MM.1S (cell line): Measurements from ENCODE around the gene CLDN19.

Experiments
- DNase-seq: peaks from one replicate; pipeline ENCODE4 v3.0.0-alpha.2; 2015
- H2AFZ ChIP-seq: fragments of 300-600 bp; sonication (generic); 2 replicates; pipeline ENCODE4 v1.6.0; 2016; ENCODE audit warnings: antibody characterized with exemption, low read length
- H3F3A ChIP-seq: fragments of 300-600 bp; sonication (generic); 2 replicates; pipeline ENCODE4 v1.6.1; 2016; ENCODE audit warnings: mild to moderate bottlenecking, antibody characterized with exemption, low read length, moderate library complexity, mixed read lengths; ENCODE audit not compliant: insufficient read depth
- H3K27ac ChIP-seq: fragments of 300-600 bp; sonication (generic); 2 replicates; pipeline ENCODE4 v1.5.1; 2016; ENCODE audit warnings: mild to moderate bottlenecking, low read length
- H3K27me3 ChIP-seq: fragments of 300-600 bp; sonication (generic); replicated peaks from 2 replicates; pipeline ENCODE4 v1.6.0; 2016; ENCODE audit warnings: low read length; ENCODE audit not compliant: insufficient read depth
- H3K36me3 ChIP-seq: fragments of 300-600 bp; sonication (generic); replicated peaks from 2 replicates; pipeline ENCODE4 v1.6.1; 2016; ENCODE audit warnings: mild to moderate bottlenecking, low read length, mixed read lengths; ENCODE audit not compliant: insufficient read depth
- H3K4me1 ChIP-seq: fragments of 300-600 bp; sonication (generic); 2 replicates; pipeline ENCODE4 v1.6.1; 2016; ENCODE audit warnings: low read length, mixed read lengths
- H3K4me2 ChIP-seq: fragments of 300-600 bp; sonication (generic); 2 replicates; pipeline ENCODE4 v1.6.0; 2016; ENCODE audit warnings: low read depth, low read length
- H3K4me3 ChIP-seq: fragments of 300-600 bp; sonication (generic); 2 replicates; pipeline ENCODE4 v1.5.1; 2016; ENCODE audit warnings: low read length, mixed read lengths
- H3K79me2 ChIP-seq: fragments of 300-600 bp; sonication (generic); 2 replicates; pipeline ENCODE4 v1.6.1; 2016; ENCODE audit warnings: mixed run types, low read length, mixed read lengths
- H3K9ac ChIP-seq: fragments of 300-600 bp; sonication (generic); 2 replicates; pipeline ENCODE4 v1.6.1; 2016; ENCODE audit warnings: low read length, mixed read lengths
- H3K9me2 ChIP-seq: fragments of 300-600 bp; sonication (generic); replicated peaks from 2 replicates; pipeline ENCODE4 v1.6.1; 2016; ENCODE audit warnings: mild to moderate bottlenecking, low read length, mixed read lengths; ENCODE audit not compliant: insufficient read depth
- H3K9me3 ChIP-seq: fragments of 300-600 bp; sonication (generic); replicated peaks from 2 replicates; pipeline ENCODE4 v1.6.1; 2016; ENCODE audit warnings: mild to moderate bottlenecking, low read length, mixed read lengths; ENCODE audit not compliant: insufficient read depth
- H4K20me1 ChIP-seq: fragments of 300-600 bp; sonication (generic); 2 replicates; pipeline ENCODE4 v1.6.1; 2016; ENCODE audit warnings: mild to moderate bottlenecking, low read length, moderate library complexity, mixed read lengths; ENCODE audit not compliant: insufficient read depth
- CTCF ChIP-seq: fragments of 300-600 bp; sonication (generic); IDR thresholded peaks from 2 replicates; pipeline ENCODE4 v1.5.1; 2016; ENCODE audit warnings: antibody characterized with exemption, low read length, mixed read lengths
- EZH2 ChIP-seq: fragments of 300-600 bp; sonication (generic); optimal IDR thresholded peaks from 2 replicates; pipeline ENCODE3; 2017; ENCODE audit warnings: low read depth, mild to moderate bottlenecking, antibody characterized with exemption, low read length, mixed read lengths
- EZH2phosphoT487 ChIP-seq: fragments of 300-600 bp; sonication (generic); IDR thresholded peaks from 2 replicates; pipeline ENCODE4 v1.6.1; 2018; ENCODE audit warnings: antibody characterized with exemption, low read length

Gene CLDN19

GRCh38 chr1:42689912-42690311 lies 50.1 kb downstream of the CLDN19 start:
- Histone ChIP-seq H3K4me3 (no peak overlapping the region), H3F3A (0 out of 2 replicates have a peak, but pooled peaks cover 7% of the 10 kb centered on the region), H3K36me3 (peaks cover 9% of the 10 kb centered on the region), H3K27me3 (no peaks in the 10 kb centered on the region), H2AFZ (no peak overlapping the region), H3K4me2 (no peak overlapping the region), H3K79me2 (peaks cover 100% of the 10 kb centered on the region), H3K4me1 (peaks cover 16% of the 10 kb centered on the region), H3K27ac (no peak overlapping the region), H4K20me1 (peaks cover 95% of the 10 kb centered on the region), H3K9me3 (no peaks in the 10 kb centered on the region), H3K9ac (no peak overlapping the region), H3K9me2 (no peaks in the 10 kb centered on the region)
- TF ChIP-seq EZH2 (no peak), CTCF (no peak), EZH2phosphoT487 (no peak)
- DNase-seq: no peak

- no peak overlapping the region for H3K4me3 ChIP-seq
- H3K4me2 ChIP-seq: peak overlapping the region; percentile 90; the same call in 1 of the 2 replicates
- H3K79me2 ChIP-seq: peaks cover 89% of the 10 kb centered on the region
- no peak overlapping the region for H3K27ac ChIP-seq
- peaks cover 81% of the 10 kb centered on the region for H4K20me1 ChIP-seq
- no peaks in the 10 kb centered on the region for H3K27me3 ChIP-seq
- no peak for DNase-seq
- no peak overlapping the region for H3K9ac ChIP-seq
- no peaks in the 10 kb centered on the region for H3K9me2 ChIP-seq
- no peak overlapping the region for H2AFZ ChIP-seq
- peaks cover 11% of the 10 kb centered on the region; the same call in 1 of the 2 replicates for H3F3A ChIP-seq
- no peaks in the 10 kb centered on the region for H3K9me3 ChIP-seq
- peaks cover 5% of the 10 kb centered on the region; the same call in 1 of the 2 replicates for H3K36me3 ChIP-seq
- peaks cover 26% of the 10 kb centered on the region for H3K4me1 ChIP-seq
- TF ChIP-seq EZH2phosphoT487: no peak
- TF ChIP-seq EZH2: no peak
- TF ChIP-seq CTCF: no peak
These were observed 53.6 kb downstream of the CLDN19 start for GRCh38 chr1:42686418-42686817.

GRCh38 chr1:42684139-42684538 lies 55.9 kb downstream of the CLDN19 start:
- H3K4me2 ChIP-seq: peak overlapping the region; percentile 90
- no peaks in the 10 kb centered on the region for H3K27me3 ChIP-seq
- no peak for DNase-seq
- peaks cover 16% of the 10 kb centered on the region; the same call in 1 of the 2 replicates for H3F3A ChIP-seq
- no peak overlapping the region for H3K27ac ChIP-seq
- peak overlapping the region; percentile 84 for H3K4me3 ChIP-seq
- peaks cover 5% of the 10 kb centered on the region; the same call in 1 of the 2 replicates for H3K36me3 ChIP-seq
- H3K9me2 ChIP-seq: no peaks in the 10 kb centered on the region
- no peak overlapping the region for H2AFZ ChIP-seq
- H3K79me2 ChIP-seq: peaks cover 78% of the 10 kb centered on the region
- H3K4me1 ChIP-seq: peaks cover 27% of the 10 kb centered on the region
- peaks cover 58% of the 10 kb centered on the region for H4K20me1 ChIP-seq
- H3K9ac ChIP-seq: peak overlapping the region; percentile 82; the same call in 1 of the 2 replicates
- TF ChIP-seq EZH2phosphoT487 (no peak), CTCF (no peak), EZH2 (no peak)
- no peaks in the 10 kb centered on the region for H3K9me3 ChIP-seq
